HL-60/S4 treated with phorbol 12-myristate 13-acetate at 8.2 ng/mL for 4 days and 3 days (cell line): ENCODE measurements around the gene FMN1.

Experiments
- in situ Hi-C: fragments of 300-500 bp; cut with MboI; formaldehyde crosslinking; loops from 2 replicates; pipeline ENCODE4 v1.15.0; 2022; ENCODE audit warnings: low sequenced_read_pairs

Gene FMN1

DNA sequence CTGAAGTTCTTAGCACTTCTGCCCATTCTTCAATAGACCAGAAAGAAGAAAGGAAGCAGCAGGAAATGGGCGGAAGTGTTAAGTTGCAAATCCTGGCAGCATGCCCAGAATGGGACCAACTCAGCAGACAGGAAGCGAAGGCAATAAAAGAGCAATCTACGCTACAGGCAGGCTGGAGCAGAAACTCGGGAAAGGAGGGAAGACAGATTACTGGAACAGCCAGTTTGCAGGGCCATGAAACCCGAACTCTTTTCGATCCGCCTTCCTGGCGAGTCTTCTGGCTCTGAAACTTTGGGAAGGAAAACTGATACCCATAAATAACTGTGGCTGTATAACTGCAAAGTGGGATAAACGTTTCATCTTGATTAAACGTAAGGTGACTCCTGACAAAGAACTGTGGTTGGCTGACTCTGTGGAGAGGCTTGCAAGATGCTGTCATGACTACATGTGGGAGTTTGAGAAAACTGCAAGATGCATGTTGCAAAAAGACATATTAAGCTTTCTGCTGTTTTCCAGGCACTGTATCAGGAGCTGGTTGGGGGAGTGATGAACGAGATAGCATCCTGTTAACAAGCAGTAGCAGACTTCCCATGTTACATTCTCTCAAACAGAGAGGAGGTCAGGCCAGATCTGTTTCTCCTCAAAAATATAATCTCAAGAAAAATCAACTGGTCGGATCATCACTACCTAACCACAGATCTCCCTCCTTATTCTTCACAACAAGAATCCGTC is 67.8 kb downstream of the FMN1 start:
- in situ Hi-C loops, result no loop called here

DNA sequence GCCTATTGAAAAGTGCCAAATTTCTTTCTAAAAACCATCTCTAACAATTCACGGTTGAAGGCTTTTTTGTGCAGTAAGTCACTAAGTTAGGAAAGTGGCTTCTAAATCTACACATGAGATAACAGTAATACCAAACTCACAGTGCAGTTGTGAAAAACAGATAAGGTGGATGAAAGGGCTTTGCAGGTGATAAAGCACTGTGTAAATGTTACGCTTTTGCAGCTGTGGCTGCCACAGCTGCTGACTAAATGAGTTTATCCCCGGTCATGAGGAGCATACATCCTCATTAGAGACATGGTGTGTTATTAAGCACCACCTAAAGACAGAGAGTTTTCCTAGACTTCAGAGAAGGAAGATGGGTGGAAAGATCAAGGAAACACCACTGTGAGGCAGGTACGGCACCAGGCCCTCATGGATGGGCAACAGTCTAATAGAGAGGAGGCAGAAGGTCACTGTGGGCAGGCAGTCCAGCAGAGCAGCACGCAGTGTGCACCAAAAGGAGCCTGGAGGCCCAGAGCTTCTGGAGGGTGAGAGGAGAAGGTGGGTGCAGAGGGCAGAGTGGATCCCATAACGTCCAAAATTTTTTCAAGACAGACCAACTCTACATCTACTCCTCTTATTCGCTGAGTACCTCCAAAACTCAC is 68.5 kb downstream of the FMN1 start:
- in situ Hi-C loops, result no loop called here

DNA sequence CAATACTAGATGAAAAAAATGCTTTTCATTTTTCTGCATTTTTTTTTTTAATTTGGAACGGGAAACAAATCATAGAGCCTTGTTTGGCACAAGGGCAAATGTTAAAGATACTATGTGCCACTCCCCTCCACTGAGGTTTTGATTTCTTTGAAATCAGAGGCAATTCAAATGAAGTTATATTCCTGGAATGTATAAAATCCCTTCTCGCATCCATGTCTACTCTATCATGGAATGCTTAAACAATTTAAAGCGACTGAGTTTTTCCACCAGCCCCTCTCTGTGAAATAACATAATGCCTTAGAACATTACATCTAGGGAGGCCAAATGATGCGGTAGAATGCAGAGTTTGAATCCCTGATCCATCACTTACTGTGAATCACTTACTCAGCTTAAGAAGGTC is 69.7 kb downstream of the FMN1 start:
- in situ Hi-C loops, result no loop called here

DNA sequence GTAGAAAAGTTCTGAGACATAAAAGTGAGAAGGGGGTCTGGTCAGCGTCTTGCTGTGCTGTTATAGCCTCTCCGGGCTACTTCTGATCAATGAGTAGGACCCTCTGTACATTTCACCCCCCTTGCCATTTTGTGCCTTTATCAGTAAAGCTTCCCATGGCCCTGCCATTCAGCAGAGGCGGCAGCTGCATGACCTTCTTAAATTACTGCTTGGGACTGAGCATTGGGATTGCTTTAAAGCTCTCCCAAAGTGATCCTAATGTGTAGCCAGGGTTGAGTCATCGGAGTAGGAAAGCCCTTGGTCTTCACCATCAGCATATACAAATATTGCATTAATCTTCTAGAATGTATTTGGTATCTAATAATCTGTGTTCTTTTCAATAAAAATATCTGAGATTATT is 70.2 kb downstream of the FMN1 start:
- in situ Hi-C loops, result no loop called here

DNA sequence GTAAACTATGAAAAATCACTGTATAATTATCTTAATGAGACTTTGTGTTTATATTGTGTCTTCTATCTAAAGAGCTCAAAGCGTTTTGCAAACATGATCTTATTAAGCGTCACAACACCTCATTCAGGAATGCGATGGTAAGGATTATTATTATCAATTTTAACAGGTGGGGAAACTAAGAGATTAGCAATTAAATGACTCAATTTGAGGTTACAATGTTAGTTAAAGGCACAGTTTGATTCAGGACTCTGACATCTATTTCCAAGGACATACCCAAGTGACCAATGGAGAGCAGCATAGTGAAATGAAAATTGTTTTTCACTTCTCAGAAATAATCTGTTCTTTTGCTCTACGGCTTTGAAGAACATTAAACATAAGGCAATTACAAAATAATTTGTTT is 74.6 kb downstream of the FMN1 start:
- in situ Hi-C loops, result no loop called here

DNA sequence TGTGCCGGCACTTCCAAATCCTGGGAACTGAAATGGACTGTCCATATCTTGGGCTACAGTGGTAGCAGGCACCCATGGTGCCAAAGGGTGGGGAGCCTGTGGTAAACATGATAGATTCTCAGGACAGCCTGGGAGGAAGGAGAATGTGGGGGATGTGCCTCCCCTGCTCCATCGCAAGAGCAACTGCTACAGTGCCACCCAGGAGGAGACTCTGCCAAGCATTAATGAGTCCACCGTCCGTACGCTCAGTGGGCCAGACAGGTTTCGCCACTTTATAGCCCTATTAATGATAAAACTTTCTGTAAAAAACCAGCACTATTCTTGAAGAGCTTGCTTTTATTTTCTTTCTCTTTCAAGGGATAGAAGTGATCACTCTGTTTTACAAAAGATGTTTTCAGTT is 75.2 kb downstream of the FMN1 start:
- in situ Hi-C loops, result no loop called here

DNA sequence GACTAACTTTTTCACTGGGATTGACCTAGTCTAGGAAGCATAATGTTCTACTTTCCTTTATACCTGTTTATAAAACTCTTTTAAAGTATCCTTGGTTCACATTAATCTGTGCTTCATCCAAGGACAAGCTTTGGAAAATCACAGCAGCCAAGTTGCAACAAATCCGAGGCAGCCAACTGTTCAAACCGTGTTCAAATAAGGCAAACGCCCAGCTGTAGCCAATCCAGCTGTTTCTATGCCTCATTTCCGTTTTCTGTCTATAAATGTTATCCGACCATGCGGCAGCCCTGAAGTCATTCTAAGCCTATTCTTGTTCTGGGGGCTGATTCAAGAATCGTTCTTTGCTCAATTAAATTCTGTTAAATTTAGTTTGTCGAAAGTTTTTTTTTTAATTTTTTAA is 78.3 kb downstream of the FMN1 start:
- in situ Hi-C loops, result no loop called here

DNA sequence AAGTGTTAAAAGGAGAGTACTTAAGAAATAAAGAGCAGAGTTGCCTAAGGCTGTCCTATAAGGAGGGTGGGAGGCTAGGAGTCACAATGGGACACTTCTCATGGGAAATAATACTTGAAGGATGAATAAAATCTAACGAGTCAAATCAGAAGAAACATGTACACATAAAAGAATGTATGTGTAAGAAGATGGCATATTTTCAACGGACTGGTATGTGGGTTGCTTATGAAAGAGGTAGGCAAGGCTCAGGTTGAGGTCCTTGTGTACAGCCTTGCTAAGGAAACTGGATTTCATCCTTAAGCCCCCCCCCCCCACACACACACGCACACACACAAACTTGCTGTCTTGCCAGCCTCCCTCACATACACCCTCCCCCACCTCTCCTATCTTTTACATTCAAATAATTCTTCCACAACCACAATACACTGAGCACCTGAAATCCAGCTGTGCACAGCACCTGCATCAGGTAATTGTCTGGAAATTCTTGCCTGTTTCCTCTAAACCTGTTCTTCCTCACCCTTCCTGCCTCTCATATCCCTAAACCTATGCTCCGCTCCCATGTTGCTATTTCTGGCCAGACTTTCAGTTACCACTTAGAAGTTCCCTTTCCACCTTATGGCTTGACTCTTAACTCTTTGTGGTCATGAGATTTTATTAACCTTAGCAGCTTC is 79.2 kb downstream of the FMN1 start:
- in situ Hi-C loops, result no loop called here

DNA sequence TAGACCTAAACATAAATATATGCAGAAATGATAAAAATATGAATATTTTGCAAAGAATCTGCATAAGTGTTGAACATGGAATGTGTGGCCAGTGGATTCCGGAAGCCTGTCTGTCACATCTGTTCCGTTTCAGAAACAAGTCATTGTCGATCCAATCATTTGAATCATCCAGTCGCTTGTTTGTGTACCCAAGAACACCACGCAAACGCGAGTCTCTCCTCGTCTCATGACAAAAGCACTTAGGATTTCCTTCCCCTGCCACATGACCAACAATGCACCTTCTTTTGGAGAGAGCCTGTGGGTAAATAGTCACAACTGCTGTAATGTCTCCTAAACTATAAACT is 80.2 kb downstream of the FMN1 start:
- in situ Hi-C loops, result no loop called here

DNA sequence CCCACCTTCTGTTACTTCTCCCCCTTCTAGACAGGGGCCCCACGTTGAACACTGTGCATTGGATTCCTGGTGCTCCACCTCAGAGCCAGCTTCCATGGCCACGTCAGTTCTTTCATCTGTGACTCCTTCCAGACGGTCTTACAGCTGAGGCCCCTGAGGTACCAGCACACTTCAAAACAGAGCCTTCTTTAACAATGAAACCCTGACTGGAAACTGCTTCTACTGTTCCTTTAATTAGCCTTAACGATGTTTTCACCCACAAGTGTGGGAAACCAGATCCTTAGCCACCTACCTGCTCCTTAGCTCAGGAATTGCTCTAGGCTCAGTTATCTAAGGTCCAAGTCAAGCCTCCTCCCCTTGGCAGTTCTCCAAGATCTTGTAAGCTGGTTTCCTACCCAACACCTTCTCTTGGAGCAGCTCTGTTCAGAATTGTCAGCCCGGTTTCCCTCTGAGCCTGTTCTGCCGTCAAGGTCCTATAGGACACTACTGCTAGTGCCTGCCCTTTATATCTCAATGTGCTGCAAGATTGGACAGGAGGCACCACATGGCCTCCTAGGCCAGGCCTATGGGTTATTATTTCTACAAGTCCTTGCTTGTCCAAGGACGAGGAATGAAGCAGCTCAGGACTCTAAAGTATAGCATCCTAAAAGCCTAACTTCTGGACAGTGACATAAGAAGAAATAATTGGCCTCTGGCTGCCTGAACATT is 80.7 kb downstream of the FMN1 start:
- in situ Hi-C loops, result no loop called here

DNA sequence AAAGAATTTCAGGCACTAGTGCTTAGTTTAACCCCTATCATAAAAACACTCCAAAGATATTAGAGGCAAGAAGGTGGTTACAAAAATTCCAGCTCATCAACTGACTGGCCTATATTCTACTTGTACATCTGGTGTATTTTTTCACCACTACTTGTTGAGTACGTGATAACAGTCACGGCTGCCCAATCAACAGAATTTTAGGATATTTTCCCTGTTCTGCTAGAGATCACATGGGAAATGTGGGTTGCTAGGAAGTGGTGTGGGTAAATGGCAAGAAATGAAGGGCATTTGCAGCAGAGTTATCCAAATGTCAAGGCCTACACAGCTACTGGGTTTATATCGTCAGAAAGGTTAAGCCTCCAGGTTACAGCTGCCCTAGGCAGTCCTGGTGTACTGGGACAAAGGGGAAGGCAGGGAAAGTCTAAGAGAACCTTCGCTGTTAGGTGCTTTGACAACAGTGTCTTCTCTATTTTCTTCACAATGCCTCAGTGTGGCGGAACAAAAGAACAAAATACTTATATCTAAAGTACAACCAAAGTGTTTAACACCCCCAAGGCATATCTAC is 81.9 kb downstream of the FMN1 start:
- in situ Hi-C loops, result no loop called here

DNA sequence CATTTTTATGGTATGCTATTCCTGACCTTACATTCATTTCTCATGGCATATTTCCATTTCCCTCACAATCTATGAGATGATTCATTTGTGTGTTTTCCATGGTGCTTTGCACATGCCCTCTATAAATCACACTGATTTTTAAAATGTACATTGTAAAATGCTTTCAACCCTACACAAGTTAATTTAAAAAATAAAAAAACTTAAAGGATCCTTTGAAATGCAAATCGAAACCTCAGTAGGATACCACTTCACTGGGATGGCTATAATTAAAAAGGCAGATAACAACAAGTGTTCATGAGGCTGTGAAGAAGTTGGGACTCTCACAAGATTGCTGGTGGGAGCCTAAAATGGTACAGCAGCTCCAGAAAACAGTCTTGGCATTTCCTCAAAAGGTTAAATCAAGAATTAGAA is 83.5 kb downstream of the FMN1 start:
- in situ Hi-C loops, result no loop called here

DNA sequence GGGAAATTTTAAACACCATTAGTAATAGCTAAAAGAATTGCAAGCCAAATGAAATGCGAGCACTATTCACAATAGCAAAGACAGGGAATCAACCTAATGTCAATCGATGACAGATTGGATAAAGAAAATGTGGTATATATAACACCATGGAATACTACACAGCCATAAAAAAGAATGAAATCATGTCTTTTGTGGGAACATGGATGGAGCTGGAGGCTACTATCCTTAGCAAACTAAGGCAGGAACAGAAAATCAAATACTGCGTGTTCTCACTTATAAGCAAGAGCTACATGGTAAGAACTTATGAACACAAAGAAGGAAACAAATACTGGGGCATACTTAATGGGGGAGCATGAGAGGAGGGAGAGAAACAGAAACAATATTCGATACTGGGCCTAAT is 85.2 kb downstream of the FMN1 start:
- in situ Hi-C loops, result no loop called here

DNA sequence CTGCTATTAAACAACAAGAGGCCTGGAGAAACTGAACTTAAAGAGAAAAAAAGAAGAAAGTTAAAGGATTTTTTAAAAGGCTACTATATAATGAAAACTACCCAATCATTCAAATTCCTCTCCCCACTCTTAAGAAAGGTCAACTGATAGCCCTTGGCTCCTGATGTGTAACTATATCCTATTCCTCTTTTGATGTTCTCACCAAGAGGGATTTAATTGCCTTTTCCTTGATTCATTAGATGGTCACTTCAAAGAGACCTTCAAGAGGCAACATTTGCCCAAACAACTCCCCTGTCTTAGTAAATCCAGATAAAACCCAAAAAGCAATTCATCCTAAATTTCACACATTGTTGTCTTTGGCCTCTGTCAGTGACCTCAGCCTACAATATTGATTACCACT is 86.0 kb downstream of the FMN1 start:
- in situ Hi-C loops, result no loop called here

DNA sequence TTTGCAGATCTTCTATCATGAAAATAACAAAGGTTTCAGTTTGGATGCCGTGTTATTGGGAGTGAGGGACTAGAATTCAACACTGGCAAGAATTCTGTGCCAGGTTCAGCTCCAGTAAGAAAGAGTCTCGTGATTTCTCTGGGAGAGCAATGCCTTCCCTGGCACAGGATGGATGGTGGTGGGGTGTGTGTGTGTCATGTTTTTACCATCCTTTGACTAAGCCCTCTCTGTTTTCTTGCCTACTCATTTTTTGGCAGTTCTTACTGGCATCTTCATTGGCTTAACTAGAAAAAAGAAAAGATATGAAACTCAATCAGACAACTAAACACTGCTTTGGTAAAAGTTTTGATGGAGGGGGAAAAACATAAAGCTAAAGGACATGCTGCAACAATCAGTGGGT is 86.6 kb downstream of the FMN1 start:
- in situ Hi-C loops, result no loop called here

DNA sequence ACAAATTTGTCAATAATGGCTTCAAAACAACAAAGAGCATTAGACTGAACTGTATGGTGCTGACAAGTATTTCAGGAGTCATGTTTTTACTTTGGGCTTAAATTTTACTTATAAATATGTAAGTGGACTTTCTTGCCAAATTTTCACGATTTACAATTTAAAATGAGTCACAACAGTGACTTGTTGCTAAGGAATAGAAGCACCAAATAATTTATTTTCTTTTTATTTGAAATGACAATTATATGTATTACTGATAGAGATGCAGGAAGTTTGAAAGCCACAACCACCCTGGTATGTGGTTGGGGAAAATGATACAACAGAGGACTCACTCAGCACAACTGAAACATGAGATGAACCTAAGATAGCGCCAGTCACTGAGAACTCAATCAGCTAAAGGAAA is 90.3 kb downstream of the FMN1 start:
- in situ Hi-C loops, result no loop called here

DNA sequence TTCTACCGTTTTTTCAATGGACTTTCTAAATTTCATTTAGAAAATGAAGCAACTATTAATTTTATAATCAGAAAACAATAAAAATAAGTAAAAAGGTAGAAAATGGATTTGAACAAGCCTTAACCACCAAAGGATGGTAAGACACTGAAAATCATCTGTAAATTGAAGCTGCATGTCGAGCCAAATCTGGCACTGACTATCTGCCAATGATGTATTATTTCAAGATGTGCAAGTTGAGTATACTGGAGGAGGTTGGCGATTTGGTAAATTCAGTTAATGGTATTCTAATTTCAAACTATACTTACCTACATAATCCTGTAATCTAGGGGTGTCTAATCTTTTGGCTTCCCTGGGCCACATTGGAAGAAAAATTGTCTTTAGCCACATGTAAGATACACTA is 93.5 kb downstream of the FMN1 start:
- in situ Hi-C loops, result no loop called here

DNA sequence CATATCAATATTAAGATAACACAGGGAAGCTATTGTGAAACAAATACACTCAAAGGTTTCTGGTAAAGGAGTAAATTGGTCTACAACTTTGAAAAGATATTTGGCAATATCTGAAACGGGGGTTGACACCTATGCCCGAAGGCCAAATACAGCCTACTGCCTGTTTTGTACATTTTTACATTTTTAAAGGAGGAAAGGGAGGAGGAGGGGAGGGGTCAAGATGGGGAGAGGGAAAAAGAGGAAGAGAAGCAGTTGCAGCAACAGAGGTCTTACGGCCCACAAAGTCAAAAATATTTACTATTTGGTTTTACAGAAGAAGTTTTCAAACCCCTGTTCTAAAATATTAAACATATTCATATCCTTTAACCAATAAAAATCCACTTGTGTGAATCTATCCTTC is 94.2 kb downstream of the FMN1 start:
- in situ Hi-C loops, result no loop called here

DNA sequence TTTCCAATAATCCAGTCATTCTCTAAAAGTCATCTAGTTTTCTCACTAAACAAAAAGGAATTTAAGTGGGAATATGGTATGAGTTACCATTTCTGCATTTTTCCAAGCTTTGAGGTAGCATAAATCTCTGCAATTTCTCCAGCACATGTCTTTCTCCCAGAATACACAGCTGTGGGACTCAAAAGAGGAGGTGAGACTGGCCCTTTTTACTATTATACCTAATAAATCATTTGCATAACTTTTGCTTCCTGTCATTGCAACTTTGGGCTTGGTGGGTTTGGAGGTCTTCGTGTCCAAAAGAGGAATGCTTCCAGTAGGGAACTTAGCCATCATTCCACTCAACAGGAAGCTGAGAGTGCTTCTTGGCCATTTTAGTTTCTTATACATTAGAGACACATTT is 94.8 kb downstream of the FMN1 start:
- in situ Hi-C loops, result no loop called here

DNA sequence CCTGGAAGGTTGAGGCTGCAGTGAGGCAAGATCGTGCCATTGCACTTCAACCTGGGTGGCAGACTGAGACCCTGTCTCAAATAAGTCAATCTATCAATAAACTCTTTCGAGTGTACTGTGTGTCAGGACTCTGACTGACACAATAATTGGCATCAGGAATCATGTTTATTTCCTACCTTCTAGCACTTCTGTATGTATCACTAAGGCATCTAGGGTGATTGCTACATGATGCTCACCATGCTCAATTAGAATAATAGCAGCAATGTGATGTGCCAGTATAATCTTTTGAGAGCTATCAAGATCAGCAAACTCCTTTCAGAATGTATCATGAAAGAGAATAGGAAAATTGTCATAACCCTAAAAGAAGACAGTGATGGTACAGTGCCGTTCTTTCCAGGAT is 95.3 kb downstream of the FMN1 start:
- in situ Hi-C loops, result no loop called here
